ENCODE measurements around the gene HOXD10.

The HOXD10 gene

GRCh38 chr2:176096243-176096985 is 20.2 kb upstream of the HOXD10 start:
- DNase-seq (ENCODE audit: low spot score): no peak

DNA sequence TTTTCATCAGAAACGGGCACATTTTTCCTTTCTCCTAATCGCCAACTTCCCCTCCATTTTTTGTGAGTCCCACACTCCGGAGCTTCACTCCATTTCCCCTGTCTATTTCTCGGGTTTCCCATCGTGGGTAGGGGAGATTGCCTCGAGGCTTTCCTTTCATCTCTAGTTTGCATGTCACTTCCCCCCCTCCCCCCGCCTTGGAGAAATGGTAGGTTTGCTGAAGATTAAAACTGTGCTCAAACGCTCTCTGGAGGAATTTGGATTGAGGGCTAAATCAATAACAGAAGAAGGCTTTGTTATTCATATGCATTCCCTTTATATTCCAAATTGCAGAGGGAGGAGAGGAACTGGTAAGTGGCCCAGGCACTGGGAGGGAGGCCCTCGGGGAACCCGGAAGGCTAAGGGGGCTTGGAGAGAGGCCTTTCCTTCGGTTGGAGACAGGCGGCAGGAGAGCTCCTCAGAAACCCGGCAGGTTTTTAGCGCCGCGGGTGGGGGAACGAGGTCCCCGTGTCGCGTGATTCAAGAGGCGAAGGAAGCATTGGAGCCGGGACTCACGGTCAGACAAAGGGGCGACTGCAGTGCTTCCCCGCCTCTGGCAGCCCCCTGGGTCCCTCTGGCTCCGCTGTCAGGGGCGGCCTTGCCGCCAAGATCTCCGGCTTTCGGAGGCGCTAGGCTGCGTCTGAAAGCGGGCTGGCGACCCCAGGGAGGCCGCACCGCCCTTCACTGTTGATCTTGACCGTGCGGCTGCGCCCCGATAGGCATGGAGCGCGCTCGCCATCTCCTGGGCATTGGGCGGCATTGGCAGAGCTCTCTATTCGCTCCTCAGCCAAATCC is 19.4 kb upstream of the HOXD10 start:
- DNase-seq (ENCODE audit: low spot score): peak; percentile 89

- DNase-seq (ENCODE audit: low spot score): no peak
Measured at GRCh38 chr2:176097820-176098365, 18.7 kb upstream of the HOXD10 start.

GRCh38 chr2:176098366-176099158 is 18.0 kb upstream of the HOXD10 start:
- no peak for DNase-seq (ENCODE audit: low spot score)

DNA sequence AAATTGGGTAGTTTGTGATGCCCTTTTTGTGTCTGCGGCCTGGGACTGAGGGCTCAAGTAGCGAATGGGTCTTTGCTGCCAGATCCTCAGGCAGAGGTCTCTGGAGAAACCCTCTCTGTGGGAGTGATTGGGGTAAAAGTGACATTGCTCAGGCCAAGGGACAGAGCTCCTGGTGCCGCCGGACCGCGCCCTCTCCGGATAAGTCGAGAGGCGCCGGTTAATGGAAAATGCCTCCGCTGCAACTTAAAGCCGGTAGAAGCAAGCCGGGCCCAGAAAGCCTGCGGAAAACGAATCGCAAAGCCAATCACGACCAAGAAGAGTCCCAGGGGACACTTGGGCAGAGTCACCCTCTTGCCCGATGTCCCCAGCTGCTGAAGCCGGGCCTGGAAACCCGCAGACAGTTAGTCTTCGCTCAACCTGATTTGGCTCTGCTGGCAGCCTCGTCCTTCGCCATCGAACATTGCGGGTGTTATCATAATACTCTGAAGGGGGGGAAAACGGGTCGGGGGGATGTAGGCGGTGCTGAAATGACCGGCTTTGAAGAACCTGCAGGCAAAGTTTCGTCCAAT is 17.3 kb upstream of the HOXD10 start:
- no peak for DNase-seq (ENCODE audit: low spot score)

DNA sequence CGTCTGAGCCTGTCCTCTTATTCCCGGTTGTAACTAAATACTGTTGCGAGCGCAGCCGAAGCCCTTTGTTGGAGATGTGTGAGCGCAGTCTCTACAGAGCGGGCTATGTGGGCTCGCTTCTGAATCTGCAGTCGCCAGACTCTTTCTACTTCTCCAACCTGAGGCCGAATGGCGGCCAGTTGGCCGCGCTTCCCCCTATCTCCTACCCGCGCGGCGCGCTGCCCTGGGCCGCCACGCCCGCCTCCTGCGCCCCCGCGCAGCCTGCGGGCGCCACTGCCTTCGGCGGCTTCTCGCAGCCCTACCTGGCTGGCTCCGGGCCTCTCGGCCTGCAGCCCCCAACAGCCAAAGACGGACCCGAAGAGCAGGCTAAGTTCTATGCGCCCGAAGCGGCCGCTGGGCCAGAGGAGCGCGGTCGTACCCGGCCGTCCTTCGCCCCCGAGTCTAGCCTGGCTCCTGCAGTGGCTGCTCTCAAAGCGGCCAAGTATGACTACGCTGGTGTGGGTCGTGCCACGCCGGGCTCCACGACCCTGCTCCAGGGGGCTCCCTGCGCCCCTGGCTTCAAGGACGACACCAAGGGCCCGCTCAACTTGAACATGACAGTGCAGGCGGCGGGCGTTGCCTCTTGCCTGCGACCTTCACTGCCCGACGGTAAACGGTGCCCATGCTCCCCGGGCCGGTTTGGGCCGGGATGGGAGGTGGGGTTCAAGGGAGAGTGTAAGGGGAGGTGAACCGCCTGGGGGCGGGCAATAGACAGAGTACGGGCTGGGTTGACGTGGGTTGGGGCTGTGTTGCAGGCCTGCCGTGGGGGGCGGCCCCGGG is 16.6 kb upstream of the HOXD10 start, which contains the start of gene HOXD12:
TSS of gene HOXD12 (plus strand) at position 68 of the 819 bp plus-strand sequence. CDS start at position 75, 7 bp downstream.
- DNase-seq (ENCODE audit: low spot score): no peak

GRCh38 chr2:176100547-176101140 is 15.9 kb upstream of the HOXD10 start:
- DNase-seq (ENCODE audit: low spot score): no peak

GRCh38 chr2:176101216-176101830 is 15.3 kb upstream of the HOXD10 start:
- no peak for DNase-seq (ENCODE audit: low spot score)

GRCh38 chr2:176101842-176102241 is 14.7 kb upstream of the HOXD10 start:
- DNase-seq (ENCODE audit: low spot score): no peak

DNA sequence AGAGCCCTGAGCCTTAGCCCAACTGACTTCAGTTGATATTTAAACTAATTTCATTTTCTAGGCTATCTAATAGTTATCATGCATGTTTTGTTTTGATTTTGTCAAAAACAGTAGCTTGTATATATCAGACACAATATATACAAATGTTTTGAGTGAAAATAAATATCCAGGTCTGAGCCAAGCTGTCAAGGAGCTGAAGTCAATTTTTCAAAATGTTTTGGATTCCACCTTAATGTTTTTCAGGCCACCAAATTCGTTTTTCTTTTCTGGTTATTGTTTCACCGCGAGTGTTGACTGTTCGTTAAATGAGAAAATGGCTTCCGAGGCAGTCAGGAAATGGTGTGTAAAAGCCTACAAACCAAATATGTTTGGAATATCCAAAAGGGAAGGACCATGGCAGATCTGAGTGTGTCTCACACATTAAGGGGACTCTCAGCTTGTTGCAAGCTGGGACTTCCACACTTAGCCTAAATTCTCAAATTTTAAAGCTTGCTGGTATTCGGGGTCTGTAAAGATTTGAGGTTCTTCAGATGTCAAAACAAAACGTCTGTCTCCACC is 14.2 kb upstream of the HOXD10 start:
- DNase-seq (ENCODE audit: low spot score): no peak

- DNase-seq (ENCODE audit: low spot score): no peak
Measured at GRCh38 chr2:176103194-176103593, 13.4 kb upstream of the HOXD10 start.

- no peak for DNase-seq (ENCODE audit: low spot score)
Measured at GRCh38 chr2:176103742-176104315, 12.7 kb upstream of the HOXD10 start.

DNA sequence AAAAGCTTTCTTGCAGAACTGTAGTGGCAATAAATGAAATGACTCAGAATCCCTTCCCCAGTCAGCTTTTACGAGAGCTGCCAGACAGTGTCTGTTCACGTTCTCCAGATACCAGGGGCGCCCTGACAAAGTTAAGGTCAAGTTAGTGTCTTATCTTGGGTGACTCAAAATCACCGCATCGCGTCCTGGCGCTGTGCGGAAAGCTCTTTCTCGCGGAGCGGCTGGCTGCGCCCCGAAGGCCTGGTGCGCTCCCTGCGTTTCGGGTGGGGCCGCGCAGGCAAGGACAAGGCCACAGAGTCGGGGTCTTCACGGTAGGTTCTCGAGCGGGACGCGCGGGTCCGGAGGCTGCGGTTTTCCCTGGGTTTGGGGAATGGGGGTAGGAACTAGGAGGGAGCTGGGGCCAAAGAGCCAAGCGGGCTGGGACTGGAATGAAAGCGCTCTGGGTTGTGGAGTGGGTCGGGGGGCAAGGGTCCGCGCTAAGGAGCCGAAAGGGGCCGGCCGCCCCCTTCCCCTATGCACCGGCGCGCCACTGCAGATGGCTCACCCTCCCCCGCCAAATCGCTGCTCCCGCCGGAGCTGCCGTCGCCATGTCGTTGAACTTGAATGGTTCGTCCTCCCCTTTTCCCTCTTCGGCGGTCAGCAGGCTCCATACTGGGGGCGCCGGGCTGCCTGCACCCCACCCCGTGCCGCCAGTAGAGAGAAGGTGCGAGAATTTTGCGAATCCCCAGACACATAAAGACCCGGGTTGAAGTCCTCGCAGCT is 12.1 kb upstream of the HOXD10 start:
- DNase-seq (ENCODE audit: low spot score): peak; percentile 68

DNA sequence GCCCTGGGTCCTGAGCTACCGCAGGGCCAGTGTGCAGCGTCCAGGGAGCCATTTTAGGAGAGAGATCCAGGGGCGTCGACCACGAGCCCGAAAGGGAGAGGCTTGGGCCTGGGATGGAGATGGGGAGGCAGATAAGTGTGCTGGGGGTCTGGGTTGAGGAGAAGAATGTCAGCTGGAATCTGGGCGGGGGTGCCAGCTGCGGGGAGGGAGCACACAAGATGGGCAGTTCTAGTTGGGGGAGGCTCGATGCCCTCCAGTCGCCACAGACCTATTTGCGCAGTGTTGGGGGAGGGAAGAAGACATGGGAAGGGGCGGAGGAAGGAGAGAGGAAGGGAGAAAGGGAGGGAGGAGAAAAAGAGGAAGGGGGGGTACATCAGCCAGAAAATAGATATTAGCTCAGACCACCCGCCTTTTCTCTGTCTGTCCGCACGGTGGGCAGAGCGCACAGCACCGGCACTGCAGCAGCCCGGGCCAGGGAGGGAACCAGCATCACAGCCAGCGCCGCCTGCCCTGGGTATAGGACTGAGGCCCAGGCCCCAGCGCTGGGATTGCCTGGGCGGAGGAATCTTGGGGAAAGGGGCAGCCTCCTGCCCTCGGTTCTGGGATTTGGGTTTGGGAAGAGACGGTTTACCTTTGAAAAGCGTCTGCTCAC is 11.4 kb upstream of the HOXD10 start:
- DNase-seq (ENCODE audit: low spot score): no peak

- no peak for DNase-seq (ENCODE audit: low spot score)
Measured at GRCh38 chr2:176105730-176106580, 10.6 kb upstream of the HOXD10 start.

DNA sequence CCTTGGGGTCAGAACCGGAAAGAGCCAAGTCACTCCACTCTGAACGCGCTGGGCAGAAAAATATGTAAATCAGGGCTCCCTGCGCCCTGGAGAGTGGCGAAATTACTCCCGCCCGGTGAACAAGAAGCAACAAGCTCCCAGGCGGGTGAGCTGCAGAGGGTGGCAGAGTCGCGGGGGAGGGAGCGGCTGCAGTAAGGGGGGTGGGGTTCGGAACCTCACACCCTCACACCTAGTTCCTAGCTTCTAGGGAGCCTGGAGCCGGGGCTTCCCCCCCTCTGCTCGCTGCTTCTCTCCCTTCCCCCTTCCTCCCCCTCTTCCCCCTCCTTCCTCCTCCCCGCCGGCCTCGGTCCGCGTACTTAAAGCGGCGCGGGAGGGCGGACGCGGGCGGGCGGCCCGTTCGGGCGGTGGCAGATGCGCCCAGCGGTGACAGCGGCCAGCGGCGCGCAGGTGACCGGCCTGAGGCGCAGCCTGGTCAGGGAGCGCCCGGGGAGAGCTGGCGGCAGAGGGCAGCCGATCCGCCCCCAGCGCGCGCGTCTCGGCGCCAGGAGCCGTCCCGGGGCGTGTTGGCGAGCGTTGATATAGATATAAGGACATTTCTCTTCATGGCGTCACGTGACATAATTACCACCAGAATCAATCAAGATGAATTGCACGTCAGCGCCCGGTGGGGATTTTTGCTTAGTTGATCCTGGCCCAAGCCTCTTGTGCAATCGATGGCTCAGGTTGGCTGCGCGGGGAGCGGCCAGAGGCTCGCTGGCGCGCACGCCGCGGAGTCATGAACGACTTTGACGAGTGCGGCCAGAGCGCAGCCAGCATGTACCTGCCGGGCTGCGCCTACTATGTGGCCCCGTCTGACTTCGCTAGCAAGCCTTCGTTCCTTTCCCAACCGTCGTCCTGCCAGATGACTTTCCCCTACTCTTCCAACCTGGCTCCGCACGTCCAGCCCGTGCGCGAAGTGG is 9.7 kb upstream of the HOXD10 start, which contains the start of gene HOXD11:
TSS of gene HOXD11 (plus strand) at position 700 of the 959 bp plus-strand sequence. CDS start at position 776, 76 bp downstream.
- no peak for DNase-seq (ENCODE audit: low spot score)

Measured in GM03348 (cell line).